H9 (cell line): ENCODE measurements around the gene CROCC. TPM values are rescaled to one million over a fixed set of nuclear protein-coding genes. Genes with fewer than 3 reads are reported as not detected.
A peak's percentile ranks its signal among the peaks of the same experiment; 100 is the strongest.

ENCODE experiments used
- DNase-seq: peaks from one replicate; pipeline ENCODE4 v3.0.0-alpha.2; 2017
- H2AFZ ChIP-seq: one replicate; pipeline ENCODE4 v1.6.1; 2013; ENCODE audit warnings: mild to moderate bottlenecking, low read length, control low read depth, moderate library complexity
- H2AK5ac ChIP-seq: 2 replicates; pipeline ENCODE4 v1.6.1; 2013; ENCODE audit warnings: low read length, control low read depth, mixed read lengths; ENCODE audit not compliant: insufficient read length
- H2BK120ac ChIP-seq: one replicate; pipeline ENCODE4 v1.6.1; 2013; ENCODE audit warnings: low read depth, mild to moderate bottlenecking, low read length, control low read depth, inconsistent platforms; ENCODE audit not compliant: poor library complexity, severe bottlenecking
- H2BK12ac ChIP-seq: 2 replicates; pipeline ENCODE4 v1.6.1; 2013; ENCODE audit warnings: low read length, control low read depth, mixed read lengths, low read depth; ENCODE audit not compliant: insufficient read length
- H2BK15ac ChIP-seq: 2 replicates; pipeline ENCODE4 v1.6.1; 2013; ENCODE audit warnings: low read depth, low read length, control low read depth
- H2BK20ac ChIP-seq: one replicate; pipeline ENCODE4 v1.6.1; 2013; ENCODE audit warnings: low read depth, mild to moderate bottlenecking, low read length, control low read depth, inconsistent platforms; ENCODE audit not compliant: poor library complexity, severe bottlenecking
- H2BK5ac ChIP-seq: 2 replicates; pipeline ENCODE4 v1.6.1; 2013; ENCODE audit warnings: low read length, control low read depth, mixed read lengths; ENCODE audit not compliant: insufficient read length
- H3K14ac ChIP-seq: 2 replicates; pipeline ENCODE4 v1.6.1; 2013; ENCODE audit warnings: low read length, control low read depth; ENCODE audit not compliant: insufficient read depth
- H3K18ac ChIP-seq: 2 replicates; pipeline ENCODE4 v1.6.1; 2013; ENCODE audit warnings: low read depth, mild to moderate bottlenecking, mixed read lengths, low read length, control low read depth; ENCODE audit not compliant: insufficient read length
- H3K23ac ChIP-seq: 2 replicates; pipeline ENCODE4 v1.6.1; 2013; ENCODE audit warnings: low read length, control low read depth, mixed read lengths, low read depth; ENCODE audit not compliant: insufficient read length
- H3K23me2 ChIP-seq: 2 replicates; pipeline ENCODE4 v1.6.1; 2013; ENCODE audit warnings: low read depth, mild to moderate bottlenecking, mixed read lengths, low read length, control low read depth; ENCODE audit not compliant: insufficient read length, poor library complexity, severe bottlenecking
- H3K27ac ChIP-seq: 2 replicates; pipeline ENCODE4 v1.5.1; 2013; ENCODE audit warnings: low read length, control low read depth, mixed read lengths, low read depth; ENCODE audit not compliant: insufficient read length
- H3K27me3 ChIP-seq: 2 replicates; pipeline ENCODE4 v1.6.1; 2013; ENCODE audit warnings: low read length, control low read depth, inconsistent platforms; ENCODE audit not compliant: insufficient read depth
- H3K4ac ChIP-seq: 2 replicates; pipeline ENCODE4 v1.6.1; 2013; ENCODE audit warnings: low read depth, mild to moderate bottlenecking, control low read depth, inconsistent platforms, low read length, moderate library complexity
- H3K4me1 ChIP-seq: 2 replicates; pipeline ENCODE4 v1.6.1; 2013; ENCODE audit warnings: low read length, control low read depth, inconsistent platforms; ENCODE audit not compliant: insufficient read depth
- H3K4me2 ChIP-seq: 2 replicates; pipeline ENCODE4 v1.6.1; 2013; ENCODE audit warnings: low read length, control low read depth, mixed read lengths; ENCODE audit not compliant: insufficient read length, insufficient read depth
- H3K56ac ChIP-seq: 2 replicates; pipeline ENCODE4 v1.6.1; 2013; ENCODE audit warnings: low read depth, mild to moderate bottlenecking, mixed read lengths, low read length, control low read depth; ENCODE audit not compliant: insufficient read length
- H3K79me1 ChIP-seq: 2 replicates; pipeline ENCODE4 v1.6.1; 2013; ENCODE audit warnings: low read depth, mild to moderate bottlenecking, moderate library complexity, low read length, control low read depth, inconsistent platforms; ENCODE audit not compliant: insufficient read depth, poor library complexity, severe bottlenecking
- H3K79me2 ChIP-seq: 2 replicates; pipeline ENCODE4 v1.6.1; 2013; ENCODE audit warnings: low read length, control low read depth, inconsistent platforms; ENCODE audit not compliant: insufficient read depth
- H3K9ac ChIP-seq: 2 replicates; pipeline ENCODE4 v1.6.1; 2013; ENCODE audit warnings: low read length, control low read depth, mixed read lengths; ENCODE audit not compliant: insufficient read length; ENCODE audit errors: extremely low read depth
- H3K9me3 ChIP-seq: one replicate; pipeline ENCODE4 v1.6.1; 2013; ENCODE audit warnings: low read depth, low read length, inconsistent platforms; ENCODE audit not compliant: control insufficient read depth
- H3T11ph ChIP-seq: one replicate; pipeline ENCODE4 v1.6.1; 2013; ENCODE audit warnings: mild to moderate bottlenecking, low read length, control low read depth, inconsistent platforms
- H4K20me1 ChIP-seq: one replicate; pipeline ENCODE4 v1.6.1; 2013; ENCODE audit not compliant: control insufficient read depth, insufficient read length, insufficient read depth
- H4K5ac ChIP-seq: 2 replicates; pipeline ENCODE4 v1.6.1; 2013; ENCODE audit warnings: low read depth, mild to moderate bottlenecking, mixed read lengths, low read length, control low read depth; ENCODE audit not compliant: insufficient read length
- H4K8ac ChIP-seq: replicated peaks from 2 replicates; pipeline ENCODE4 v1.6.1; 2013; ENCODE audit warnings: low read length, control low read depth, mixed read lengths, low read depth; ENCODE audit not compliant: insufficient read length
- H4K91ac ChIP-seq: 2 replicates; pipeline ENCODE4 v1.6.1; 2013; ENCODE audit warnings: low read depth, mild to moderate bottlenecking, moderate library complexity, mixed read lengths, low read length, control low read depth; ENCODE audit not compliant: insufficient read length
- H3K27ac Mint-ChIP-seq, 3 experiments: 2 replicates in 2 of 3; 3 replicates in 1 of 3; pipeline ENCODE4 v1.8.0; 2020 to 2021; ENCODE audit warnings: mixed read lengths in 3 of 3, mild to moderate bottlenecking in 1 of 3, moderate library complexity in 1 of 3
- H3K27me3 Mint-ChIP-seq: 2 replicates; pipeline ENCODE4 v1.8.0; 2021; ENCODE audit warnings: low read depth, mild to moderate bottlenecking, moderate library complexity, mixed read lengths
- H3K36me3 Mint-ChIP-seq, 3 experiments: 2 replicates in 2 of 3; 3 replicates in 1 of 3; pipeline ENCODE4 v1.8.0; 2020 to 2021; ENCODE audit warnings: low read depth in 3 of 3, mixed read lengths in 3 of 3; ENCODE audit not compliant: insufficient read depth in 1 of 3
- H3K4me1 Mint-ChIP-seq, 2 experiments: 2 replicates each; pipeline ENCODE4 v1.8.0; 2020; ENCODE audit warnings: mixed read lengths in 2 of 2
- H3K4me3 Mint-ChIP-seq, 2 experiments: 2 replicates in 1 of 2; 3 replicates in 1 of 2; pipeline ENCODE4 v1.8.0; 2020 to 2021; ENCODE audit warnings: mild to moderate bottlenecking in 2 of 2, mixed read lengths in 2 of 2, moderate library complexity in 1 of 2
- H3K9me3 Mint-ChIP-seq, 2 experiments: 2 replicates in 1 of 2; 3 replicates in 1 of 2; pipeline ENCODE4 v1.8.0; 2020; ENCODE audit warnings: mild to moderate bottlenecking in 2 of 2, mixed read lengths in 2 of 2, moderate library complexity in 1 of 2
- WGBS: extraction: QIAGEN DNeasy Blood & Tissue Kit; methylation state at CpG from one replicate; pipeline ENCODE4 v1.1.7; 2013; ENCODE audit warnings: missing lambda C conversion rate, low lambda C conversion rate, mixed read lengths; ENCODE audit not compliant: insufficient read length; ENCODE audit errors: extremely low coverage; 5-methylcytosine and 5-hydroxymethylcytosine counted together
- total RNA-seq: library from RNA; stranded (reverse); gene quantifications from 2 replicates; pipeline ENCODE4 v1.2.1, GENCODE V29; 2021
- TF ChIP-seq, protein P1 (sequence below): fragments of 200-600 bp; sonication (generic); conservative IDR thresholded peaks from 3 replicates; pipeline ENCODE4 v1.8.0; 2021; ENCODE audit warnings: antibody characterized with exemption, mild to moderate bottlenecking

Gene CROCC
- total RNA-seq, 1 experiment from 2014 or later = 40.7 TPM

DNA sequence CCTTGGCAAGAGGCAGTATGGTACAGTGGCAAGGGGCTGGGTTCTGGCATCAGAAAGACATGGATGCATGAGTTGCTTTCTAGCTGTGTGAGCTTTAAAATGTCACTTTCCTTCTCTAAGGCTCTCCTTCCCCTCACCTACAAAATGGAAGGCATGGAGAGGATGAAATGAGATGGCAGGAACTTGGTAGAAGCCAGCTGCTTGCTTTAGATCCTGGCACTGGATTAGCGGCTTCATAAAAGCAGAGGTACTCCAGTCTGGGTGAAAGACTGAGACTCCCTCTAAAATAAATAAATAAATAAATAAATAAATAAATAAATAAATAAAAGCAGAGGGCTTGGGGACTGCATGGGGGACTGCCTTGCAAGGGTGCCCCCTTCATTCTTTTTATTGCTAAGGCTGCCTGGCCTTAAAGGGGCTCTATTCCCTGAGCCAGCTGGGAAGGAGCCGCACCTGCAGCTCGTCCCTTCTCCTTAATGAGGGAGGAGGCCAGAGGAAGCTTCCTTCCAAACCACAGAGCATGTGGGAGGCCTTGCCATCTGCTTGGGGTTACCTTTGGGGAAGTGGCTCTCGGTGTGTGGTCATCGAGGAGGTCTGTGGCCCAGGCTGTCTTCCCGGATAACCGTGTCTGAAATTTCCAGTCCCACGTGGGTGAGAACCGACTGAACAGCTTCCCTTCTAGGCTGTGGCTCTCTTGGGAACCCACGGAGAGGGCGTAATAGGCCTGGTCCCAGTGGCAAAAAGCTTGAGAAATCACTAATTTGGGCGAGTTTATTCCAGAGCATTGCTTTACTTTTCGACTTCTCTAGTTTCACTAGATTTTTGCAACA, 92.0 kb downstream of the CROCC start:
- Mint-ChIP-seq H3K4me1 (peaks cover 55 to 63% of the 10 kb centered on the region in 2 experiments), H3K27ac (peak overlapping the region; percentile 39 to 83 (median 44); a peak in 3 of 7 replicates)

More for the DNA sequence above, 92.0 kb downstream of the CROCC start:
- Histone ChIP-seq H4K8ac (no peak overlapping the region), H3K4me1 (peaks cover 20% of the 10 kb centered on the region), H3K9ac (no peak overlapping the region), H3K27me3 (no peaks in the 10 kb centered on the region), H3K4me2 (no peak overlapping the region), H3K56ac (no peak overlapping the region), H3K27ac (no peak overlapping the region), H2BK15ac (no peak overlapping the region), H4K20me1 (no peaks in the 10 kb centered on the region), H3K18ac (peak overlapping the region; percentile 41), H4K5ac (no peak overlapping the region), H2BK20ac (no peak overlapping the region), H3T11ph (no peak overlapping the region), H3K23me2 (peaks cover 4% of the 10 kb centered on the region), H3K79me2 (no peaks in the 10 kb centered on the region), H2BK5ac (no peak overlapping the region), H3K23ac (no peak overlapping the region), H3K14ac (no peak overlapping the region), H2BK120ac (no peak overlapping the region), H4K91ac (no peak overlapping the region), H2AFZ (no peak overlapping the region), H3K9me3 (no peaks in the 10 kb centered on the region), H3K4ac (no peak overlapping the region), H2BK12ac (no peak overlapping the region), H3K79me1 (no peaks in the 10 kb centered on the region), H2AK5ac (no peak overlapping the region)
- DNase-seq = no peak
- H3K4me3 Mint-ChIP-seq = peak overlapping the region in 1 of 2 experiments; percentile 82; a peak in 4 of 5 replicates
- TF ChIP-seq, protein P1, sequence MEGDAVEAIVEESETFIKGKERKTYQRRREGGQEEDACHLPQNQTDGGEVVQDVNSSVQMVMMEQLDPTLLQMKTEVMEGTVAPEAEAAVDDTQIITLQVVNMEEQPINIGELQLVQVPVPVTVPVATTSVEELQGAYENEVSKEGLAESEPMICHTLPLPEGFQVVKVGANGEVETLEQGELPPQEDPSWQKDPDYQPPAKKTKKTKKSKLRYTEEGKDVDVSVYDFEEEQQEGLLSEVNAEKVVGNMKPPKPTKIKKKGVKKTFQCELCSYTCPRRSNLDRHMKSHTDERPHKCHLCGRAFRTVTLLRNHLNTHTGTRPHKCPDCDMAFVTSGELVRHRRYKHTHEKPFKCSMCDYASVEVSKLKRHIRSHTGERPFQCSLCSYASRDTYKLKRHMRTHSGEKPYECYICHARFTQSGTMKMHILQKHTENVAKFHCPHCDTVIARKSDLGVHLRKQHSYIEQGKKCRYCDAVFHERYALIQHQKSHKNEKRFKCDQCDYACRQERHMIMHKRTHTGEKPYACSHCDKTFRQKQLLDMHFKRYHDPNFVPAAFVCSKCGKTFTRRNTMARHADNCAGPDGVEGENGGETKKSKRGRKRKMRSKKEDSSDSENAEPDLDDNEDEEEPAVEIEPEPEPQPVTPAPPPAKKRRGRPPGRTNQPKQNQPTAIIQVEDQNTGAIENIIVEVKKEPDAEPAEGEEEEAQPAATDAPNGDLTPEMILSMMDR = no peak
- no CpG with 5 or more reads among the region's 13 CpGs for WGBS
- no peaks in the 10 kb centered on the region for H3K27me3 Mint-ChIP-seq
- H3K9me3 Mint-ChIP-seq = no peaks in the 10 kb centered on the region; a peak in 1 of 5 replicates
- H3K36me3 Mint-ChIP-seq = peaks cover 0 to 11% (median 8%) of the 10 kb centered on the region in 3 experiments; a peak in 5 of 7 replicates
